ENCODE data around the gene HSPA1L. TPM values are rescaled to one million over a fixed set of nuclear protein-coding genes. Genes with fewer than 3 reads are reported as not detected.

HSPA1L gene
- total and polyA plus RNA-seq, 2 donors (not counting 1 experiment from before 2014, with no cell fraction given): 0.74 to 3.1 TPM

- Histone ChIP-seq H3K27me3 (ENCODE audit: control insufficient read depth, insufficient read depth, low read length) (no peaks in the 10 kb centered on the region), H3K79me2 (ENCODE audit: control insufficient read depth, insufficient read depth, low read length) (peaks cover 20% of the 10 kb centered on the region), H3K4me1 (ENCODE audit: control insufficient read depth, extremely low read depth, insufficient read depth, low read length) (no peaks in the 10 kb centered on the region), H3K9ac (ENCODE audit: insufficient read depth, low read length) (no peak overlapping the region), H3K4me3 (replicated peaks in 1 of 4; ENCODE audit: control extremely low read depth in 1 of 4, insufficient read depth in 1 of 4, low read depth in 3 of 4, low read length in 4 of 4) (no peak overlapping the region), H3K27ac (ENCODE audit: insufficient read depth, low read length) (no peak overlapping the region), H2AFZ (ENCODE audit: low read length) (no peak overlapping the region), H3K4me2 (ENCODE audit: extremely low read depth, insufficient read depth, low read length) (no peak overlapping the region), H3K36me3 (ENCODE audit: control insufficient read depth, insufficient read depth, low read length) (peaks cover 4% of the 10 kb centered on the region), H3K9me3 (ENCODE audit: control insufficient read depth, insufficient read depth, low read depth, low read length) (no peaks in the 10 kb centered on the region), H4K20me1 (ENCODE audit: control insufficient read depth, extremely low read depth, insufficient read depth, low read length) (no peaks in the 10 kb centered on the region)
- peak in 1 of 2 donors; percentile 70 for DNase-seq (ENCODE audit: low read depth in 2 of 2)
- TF ChIP-seq EZH2 (IDR thresholded peaks at IDR 0.05; ENCODE audit: low read length, missing control alignments) (no peak), CTCF (conservative IDR thresholded peaks at IDR 0.05 in 1 of 2, IDR thresholded peaks at IDR 0.05 in 1 of 2; ENCODE audit: low read depth in 1 of 2, low read length in 2 of 2) (no peak)
Observed at GRCh38 chr6:31792761-31793171, 22.3 kb downstream of the HSPA1L start.

- H3K4me1 ChIP-seq (ENCODE audit: control insufficient read depth, extremely low read depth, insufficient read depth, low read length): no peaks in the 10 kb centered on the region
- no peak overlapping the region for H2AFZ ChIP-seq (ENCODE audit: low read length)
- H3K9ac ChIP-seq (ENCODE audit: insufficient read depth, low read length): no peak overlapping the region
- peaks cover 4% of the 10 kb centered on the region for H3K36me3 ChIP-seq (ENCODE audit: control insufficient read depth, insufficient read depth, low read length)
- no peaks in the 10 kb centered on the region for H4K20me1 ChIP-seq (ENCODE audit: control insufficient read depth, extremely low read depth, insufficient read depth, low read length)
- H3K27ac ChIP-seq (ENCODE audit: insufficient read depth, low read length): no peak overlapping the region
- H3K27me3 ChIP-seq (ENCODE audit: control insufficient read depth, insufficient read depth, low read length): no peaks in the 10 kb centered on the region
- peaks cover 20% of the 10 kb centered on the region for H3K79me2 ChIP-seq (ENCODE audit: control insufficient read depth, insufficient read depth, low read length)
- no peaks in the 10 kb centered on the region for H3K9me3 ChIP-seq (ENCODE audit: control insufficient read depth, insufficient read depth, low read depth, low read length)
- H3K4me2 ChIP-seq (ENCODE audit: extremely low read depth, insufficient read depth, low read length): no peak overlapping the region
- TF ChIP-seq CTCF (conservative IDR thresholded peaks at IDR 0.05 in 1 of 2, IDR thresholded peaks at IDR 0.05 in 1 of 2; ENCODE audit: low read depth in 1 of 2, low read length in 2 of 2): no peak
- no peak for TF ChIP-seq EZH2 (IDR thresholded peaks at IDR 0.05; ENCODE audit: low read length, missing control alignments)
- no peak for DNase-seq (ENCODE audit: low read depth in 2 of 2)
- H3K4me3 ChIP-seq (replicated peaks in 1 of 4; ENCODE audit: control extremely low read depth in 1 of 4, insufficient read depth in 1 of 4, low read depth in 3 of 4, low read length in 4 of 4): no peak overlapping the region
Observed at GRCh38 chr6:31792090-31792374, 23.1 kb downstream of the HSPA1L start.

GRCh38 chr6:31791324-31792089, 23.6 kb downstream of the HSPA1L start:
- H4K20me1 ChIP-seq (ENCODE audit: control insufficient read depth, extremely low read depth, insufficient read depth, low read length): no peaks in the 10 kb centered on the region
- H3K27me3 ChIP-seq (ENCODE audit: control insufficient read depth, insufficient read depth, low read length): no peaks in the 10 kb centered on the region
- H3K9ac ChIP-seq (ENCODE audit: insufficient read depth, low read length): no peak overlapping the region
- no peak overlapping the region for H3K4me2 ChIP-seq (ENCODE audit: extremely low read depth, insufficient read depth, low read length)
- no peak overlapping the region for H3K4me3 ChIP-seq (replicated peaks in 1 of 4; ENCODE audit: control extremely low read depth in 1 of 4, insufficient read depth in 1 of 4, low read depth in 3 of 4, low read length in 4 of 4)
- H3K4me1 ChIP-seq (ENCODE audit: control insufficient read depth, extremely low read depth, insufficient read depth, low read length): no peaks in the 10 kb centered on the region
- peak; percentile 22 to 54 for DNase-seq (ENCODE audit: low read depth in 2 of 2)
- no peak overlapping the region for H3K27ac ChIP-seq (ENCODE audit: insufficient read depth, low read length)
- no peaks in the 10 kb centered on the region for H3K9me3 ChIP-seq (ENCODE audit: control insufficient read depth, insufficient read depth, low read depth, low read length)
- peaks cover 4% of the 10 kb centered on the region for H3K36me3 ChIP-seq (ENCODE audit: control insufficient read depth, insufficient read depth, low read length)
- no peak overlapping the region for H2AFZ ChIP-seq (ENCODE audit: low read length)
- TF ChIP-seq EZH2 (IDR thresholded peaks at IDR 0.05; ENCODE audit: low read length, missing control alignments): no peak
- peak; percentile 64 to 80 for TF ChIP-seq CTCF (conservative IDR thresholded peaks at IDR 0.05 in 1 of 2, IDR thresholded peaks at IDR 0.05 in 1 of 2; ENCODE audit: low read depth in 1 of 2, low read length in 2 of 2)
- H3K79me2 ChIP-seq (ENCODE audit: control insufficient read depth, insufficient read depth, low read length): peaks cover 20% of the 10 kb centered on the region
